Spleen (tissue), 11 donors: ENCODE results near the gene CSTPP1. TPM values are rescaled to one million over a fixed set of nuclear protein-coding genes. Genes with fewer than 3 reads are reported as not detected.

Source experiments
- DNase-seq: peaks from one replicate; pipeline ENCODE4 v3.0.0-alpha.2; 2020
- H3K27ac ChIP-seq, 8 donors: fragments of 200-600 bp; sonication (generic) in 7 of 8; 1 replicate in 4 of 8; 2 replicates in 4 of 8; pipeline versions ENCODE4 v1.5.0 to v1.8.0; 2016 to 2021; ENCODE audit warnings: inconsistent platforms in 4 of 8, mild to moderate bottlenecking in 4 of 8, moderate library complexity in 1 of 8
- H3K27me3 ChIP-seq, 7 donors: fragments of 200-600 bp; sonication (generic) in 6 of 7; replicated peaks in 1 of 7; 1 replicate in 4 of 7; 2 replicates in 3 of 7; pipeline versions ENCODE4 v1.5.0 to v1.8.0; 2016 to 2021; ENCODE audit warnings: inconsistent platforms in 3 of 7, mild to moderate bottlenecking in 1 of 7
- H3K36me3 ChIP-seq, 6 donors: fragments of 200-600 bp; sonication (generic) in 5 of 6; 1 replicate in 4 of 6; 2 replicates in 2 of 6; pipeline versions ENCODE4 v1.5.0 to v1.8.0; 2016 to 2021; ENCODE audit warnings: inconsistent platforms in 2 of 6
- H3K4me1 ChIP-seq, 6 donors: fragments of 200-600 bp; sonication (generic) in 5 of 6; 1 replicate in 3 of 6; 2 replicates in 3 of 6; pipeline versions ENCODE4 v1.5.0 to v1.8.0; 2016 to 2021; ENCODE audit warnings: inconsistent platforms in 3 of 6
- H3K4me3 ChIP-seq, 8 donors: fragments of 200-600 bp; sonication (generic) in 7 of 8; 1 replicate in 4 of 8; 2 replicates in 4 of 8; pipeline versions ENCODE4 v1.5.0 to v1.8.0; 2016 to 2021; ENCODE audit warnings: inconsistent platforms in 4 of 8, mild to moderate bottlenecking in 4 of 8, moderate library complexity in 2 of 8
- H3K9me3 ChIP-seq, 8 donors: fragments of 200-600 bp; sonication (generic) in 7 of 8; 1 replicate in 4 of 8; 2 replicates in 4 of 8; pipeline versions ENCODE4 v1.5.0 to v1.8.0; 2016 to 2021; ENCODE audit warnings: inconsistent platforms in 4 of 8
- POLR2A ChIP-seq, 3 donors: fragments of 450-650 bp; IDR thresholded peaks; one replicate each; pipeline ENCODE4 v1.5.1; 2017; ENCODE audit warnings: antibody characterized with exemption in 3 of 3, mild to moderate bottlenecking in 1 of 3
- POLR2AphosphoS5 ChIP-seq, 3 donors: sonication (generic); formaldehyde crosslinking; IDR thresholded peaks; one replicate each; pipeline ENCODE4 v1.5.1; 2017; ENCODE audit warnings: antibody characterized with exemption in 3 of 3
- WGBS, 5 donors: extraction: QIAGEN DNeasy Blood & Tissue Kit in 3 of 5; methylation state at CpG; one replicate each; pipeline versions ENCODE4 v1.1.5 to v1.1.7; 2013 to 2018; 5-methylcytosine and 5-hydroxymethylcytosine counted together
- intact Hi-C: fragments of 100-400 bp; cut with DNase I; formaldehyde crosslinking; loops from one replicate; pipeline ENCODE4 v1.15.0; 2023; ENCODE audit warnings: low total_unique reads
- polyA plus RNA-seq, 3 donors: library from polyadenylated mRNA; stranded (reverse); fragments of 200-250 nt; gene quantifications; one replicate each; pipeline ENCODE4 v1.2.1, GENCODE V29; 2013
- total RNA-seq, 7 donors: library from RNA; depleted of rRNA in 3 of 7; stranded (reverse); fragments of >200 nt in 3 of 7; fragmentation: NEBNext Ultra II Directional in 4 of 7; extraction: Animal tissue kit (Norgen Biotek cat#: 25700) in 4 of 7; gene quantifications; one replicate each; pipeline versions ENCODE4 v1.1.0 to v1.2.1, GENCODE V29; 2016 to 2021
- TF ChIP-seq, protein P1 (sequence below), 11 experiments: fragments of 200-600 bp in 7 of 11; fragments of 450-650 bp in 4 of 11; sonication (generic) in 4 of 11; IDR thresholded peaks in 8 of 11; conservative IDR thresholded peaks in 3 of 11; 1 replicate in 7 of 11; 2 replicates in 4 of 11; pipeline versions ENCODE4 v1.4.0 to v1.8.0; 2016 to 2021; ENCODE audit warnings: antibody characterized with exemption in 11 of 11, inconsistent platforms in 4 of 11, mild to moderate bottlenecking in 1 of 11
- donor health status: healthy with polysubstance abuse.
- donor health status: DM: no; HTN: no; CAD: no; lungs with moderate emphysema.
- donor health status: DM: no; HTN: no; CAD: no.
- donor health status: Bipolar disorder and iron deficiency.
- donor health status: healthy.
- donor health status: DM: no; HTN: no; CAD: no.
- donor health status: DM: yes; HTN: yes; CAD: no.

Gene CSTPP1
- total and polyA plus RNA-seq, 10 donors, result 8.6 to 23.0 (median 14.4) TPM

DNA sequence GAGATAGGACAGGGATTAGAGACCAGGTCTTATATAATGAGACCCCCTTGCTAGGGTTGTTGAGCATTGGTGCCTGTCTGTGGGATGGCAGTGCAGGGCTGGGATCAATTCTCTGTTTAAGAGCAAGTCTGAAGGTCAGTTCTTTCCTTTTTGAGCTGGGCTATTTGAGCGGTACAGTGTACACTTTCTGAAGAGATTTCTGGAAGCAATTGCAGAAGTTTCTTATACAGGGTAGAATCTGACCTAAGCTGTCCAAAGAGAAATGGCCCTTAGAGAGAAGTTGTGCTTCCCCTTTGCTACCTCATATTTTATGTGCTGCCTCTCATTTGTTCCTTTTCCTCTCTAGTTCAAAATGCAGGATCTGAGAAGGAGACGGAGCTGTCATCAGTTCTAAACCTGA, 35.8 kb downstream of the CSTPP1 start:
- intact Hi-C loops, result no loop called here
- no peak for DNase-seq
- no peaks in the 10 kb centered on the region for H3K27me3 ChIP-seq
- H3K36me3 ChIP-seq, result no peaks in the 10 kb centered on the region
- H3K4me3 ChIP-seq, result no peak overlapping the region
- H3K27ac ChIP-seq, result no peak overlapping the region
- no peak for TF ChIP-seq POLR2AphosphoS5 (IDR thresholded peaks at IDR 0.05)
- TF ChIP-seq, protein P1, sequence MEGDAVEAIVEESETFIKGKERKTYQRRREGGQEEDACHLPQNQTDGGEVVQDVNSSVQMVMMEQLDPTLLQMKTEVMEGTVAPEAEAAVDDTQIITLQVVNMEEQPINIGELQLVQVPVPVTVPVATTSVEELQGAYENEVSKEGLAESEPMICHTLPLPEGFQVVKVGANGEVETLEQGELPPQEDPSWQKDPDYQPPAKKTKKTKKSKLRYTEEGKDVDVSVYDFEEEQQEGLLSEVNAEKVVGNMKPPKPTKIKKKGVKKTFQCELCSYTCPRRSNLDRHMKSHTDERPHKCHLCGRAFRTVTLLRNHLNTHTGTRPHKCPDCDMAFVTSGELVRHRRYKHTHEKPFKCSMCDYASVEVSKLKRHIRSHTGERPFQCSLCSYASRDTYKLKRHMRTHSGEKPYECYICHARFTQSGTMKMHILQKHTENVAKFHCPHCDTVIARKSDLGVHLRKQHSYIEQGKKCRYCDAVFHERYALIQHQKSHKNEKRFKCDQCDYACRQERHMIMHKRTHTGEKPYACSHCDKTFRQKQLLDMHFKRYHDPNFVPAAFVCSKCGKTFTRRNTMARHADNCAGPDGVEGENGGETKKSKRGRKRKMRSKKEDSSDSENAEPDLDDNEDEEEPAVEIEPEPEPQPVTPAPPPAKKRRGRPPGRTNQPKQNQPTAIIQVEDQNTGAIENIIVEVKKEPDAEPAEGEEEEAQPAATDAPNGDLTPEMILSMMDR (IDR thresholded peaks at IDR 0.05 in 8 of 11, conservative IDR thresholded peaks at IDR 0.05 in 3 of 11), result no peak
- H3K4me1 ChIP-seq, result no peaks in the 10 kb centered on the region
- 52 to 82% (median 65%) methylated on average over 2 of the region's 2 CpGs for WGBS, 5 donors
- no peaks in the 10 kb centered on the region for H3K9me3 ChIP-seq

- WGBS, 5 donors, result 91 to 94% (median 94%) methylated on average over 2 of the region's 2 CpGs
- intact Hi-C loops, result no loop called here
- Histone ChIP-seq H3K4me3 (no peak overlapping the region), H3K27ac (no peak overlapping the region), H3K9me3 (no peaks in the 10 kb centered on the region), H3K27me3 (no peaks in the 10 kb centered on the region), H3K36me3 (no peaks in the 10 kb centered on the region), H3K4me1 (no peaks in the 10 kb centered on the region)
- TF ChIP-seq POLR2AphosphoS5 (IDR thresholded peaks at IDR 0.05) (no peak), POLR2A (IDR thresholded peaks at IDR 0.05) (no peak)
- TF ChIP-seq, protein P1 (IDR thresholded peaks at IDR 0.05 in 8 of 11, conservative IDR thresholded peaks at IDR 0.05 in 3 of 11), result no peak
- no peak for DNase-seq
Measured at GRCh38 chr11:46972821-46973220, 36.3 kb downstream of the CSTPP1 start.

DNA sequence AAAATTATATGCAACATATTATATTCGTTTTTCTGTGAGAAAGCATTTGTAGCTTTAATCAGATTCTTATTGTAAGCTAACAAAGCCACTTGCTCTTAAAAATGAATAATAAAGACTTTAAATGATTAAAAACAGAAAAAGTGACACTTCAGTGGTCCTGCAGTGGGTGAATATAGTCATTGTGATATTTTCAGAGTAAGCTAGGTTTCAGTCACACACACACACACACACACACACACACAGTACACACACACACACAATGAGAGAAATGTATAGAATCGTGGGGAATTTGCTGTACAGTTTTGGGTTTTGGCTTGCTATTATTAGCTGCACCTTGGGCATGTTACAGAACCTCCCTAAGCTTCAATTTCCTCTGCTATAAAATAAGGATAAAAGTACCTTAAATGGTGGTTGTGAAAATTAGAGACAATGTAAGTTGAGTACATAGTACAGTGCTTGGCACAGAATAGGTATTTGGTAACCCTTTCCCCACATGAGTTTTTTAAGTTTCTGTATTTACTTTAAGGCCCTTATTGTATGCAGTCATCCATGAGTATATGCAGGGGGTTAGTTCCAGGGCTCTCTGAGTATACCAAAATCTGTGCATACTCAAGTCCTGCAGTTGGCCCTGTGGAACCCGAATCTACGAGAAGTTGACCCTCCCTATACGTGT, 39.8 kb downstream of the CSTPP1 start:
- H3K27me3 ChIP-seq, result no peaks in the 10 kb centered on the region
- no peak for DNase-seq
- H3K4me3 ChIP-seq, result no peak overlapping the region
- intact Hi-C loops, result no loop called here
- H3K36me3 ChIP-seq, result no peaks in the 10 kb centered on the region
- TF ChIP-seq, protein P1 (IDR thresholded peaks at IDR 0.05 in 8 of 11, conservative IDR thresholded peaks at IDR 0.05 in 3 of 11), result no peak
- TF ChIP-seq POLR2A (IDR thresholded peaks at IDR 0.05) (no peak), POLR2AphosphoS5 (IDR thresholded peaks at IDR 0.05) (no peak)
- H3K9me3 ChIP-seq, result no peaks in the 10 kb centered on the region
- H3K27ac ChIP-seq, result no peak overlapping the region
- H3K4me1 ChIP-seq, result no peaks in the 10 kb centered on the region
- WGBS, 5 donors, result 81 to 88% (median 85%) methylated on average over 5 of the region's 5 CpGs

GRCh38 chr11:46977038-46977813, 40.7 kb downstream of the CSTPP1 start:
- DNase-seq, result no peak
- Histone ChIP-seq H3K36me3 (no peaks in the 10 kb centered on the region), H3K4me3 (no peak overlapping the region), H3K27me3 (no peaks in the 10 kb centered on the region), H3K4me1 (no peaks in the 10 kb centered on the region), H3K27ac (no peak overlapping the region), H3K9me3 (no peaks in the 10 kb centered on the region)
- intact Hi-C loops, result no loop called here
- TF ChIP-seq POLR2A (IDR thresholded peaks at IDR 0.05), result no peak
- TF ChIP-seq, protein P1 (IDR thresholded peaks at IDR 0.05 in 8 of 11, conservative IDR thresholded peaks at IDR 0.05 in 3 of 11), result no peak
- no peak for TF ChIP-seq POLR2AphosphoS5 (IDR thresholded peaks at IDR 0.05)
- WGBS, 5 donors, result 78 to 89% (median 87%) methylated on average over 7 of the region's 7 CpGs
